Ishikawa (cell line): ENCODE results near the gene SLIT2.
A peak's percentile ranks its signal among the peaks of the same experiment; 100 is the strongest.

ENCODE experiments used
- CEBPB ChIP-seq: IDR thresholded peaks from 2 replicates; pipeline ENCODE4 v1.6.1; 2012
- CREB1 ChIP-seq: IDR thresholded peaks from 2 replicates; pipeline ENCODE4 v1.6.1; 2012; ENCODE audit warnings: low read depth
- EGR1 ChIP-seq: IDR thresholded peaks from 2 replicates; pipeline ENCODE4 v1.6.1; 2012
- EP300 ChIP-seq: IDR thresholded peaks from 2 replicates; pipeline ENCODE4 v1.6.1; 2012; ENCODE audit warnings: borderline replicate concordance
- FOXM1 ChIP-seq: IDR thresholded peaks from 2 replicates; pipeline ENCODE4 v1.6.1; 2012; ENCODE audit warnings: low read depth, borderline replicate concordance
- MAX ChIP-seq: IDR thresholded peaks from 2 replicates; pipeline ENCODE4 v1.6.1; 2012
- NFIC ChIP-seq: IDR thresholded peaks from 2 replicates; pipeline ENCODE4 v1.6.1; 2012
- RAD21 ChIP-seq: IDR thresholded peaks from 2 replicates; pipeline ENCODE4 v1.6.1; 2012; ENCODE audit warnings: low read depth
- REST ChIP-seq: IDR thresholded peaks from 2 replicates; pipeline ENCODE4 v1.6.1; 2012; ENCODE audit warnings: low read depth, mild to moderate bottlenecking
- TAF1 ChIP-seq: IDR thresholded peaks from 2 replicates; pipeline ENCODE4 v1.6.1; 2012; ENCODE audit warnings: low read depth, mild to moderate bottlenecking
- TCF12 ChIP-seq: IDR thresholded peaks from 2 replicates; pipeline ENCODE4 v1.6.1; 2012; ENCODE audit warnings: low read depth
- TEAD4 ChIP-seq: IDR thresholded peaks from 2 replicates; pipeline ENCODE4 v1.6.1; 2012
- USF1 ChIP-seq: IDR thresholded peaks from 2 replicates; pipeline ENCODE4 v1.6.1; 2012
- YY1 ChIP-seq: IDR thresholded peaks from 2 replicates; pipeline ENCODE4 v1.6.1; 2012; ENCODE audit warnings: low read depth
- ZBTB7A ChIP-seq: IDR thresholded peaks from 2 replicates; pipeline ENCODE4 v1.6.1; 2012; ENCODE audit warnings: low read depth

Gene SLIT2

GRCh38 chr4:20278195-20278594, 26.5 kb downstream of the SLIT2 start:
- TF ChIP-seq REST (no peak), NFIC (no peak), FOXM1 (no peak), MAX (no peak), TCF12 (no peak), ZBTB7A (no peak), TEAD4 (no peak), TAF1 (no peak), RAD21 (no peak), USF1 (no peak)

GRCh38 chr4:20279381-20279780, 27.7 kb downstream of the SLIT2 start:
- TF ChIP-seq FOXM1, result no peak

GRCh38 chr4:20281453-20281852, 29.7 kb downstream of the SLIT2 start:
- TF ChIP-seq ZBTB7A (no peak), TEAD4 (peak; percentile 50; the same call in 1 of the 2 replicates), YY1 (no peak), EGR1 (no peak), TCF12 (no peak)

- no peak for TF ChIP-seq EGR1
- TF ChIP-seq CEBPB, result no peak; the same call in 1 of the 2 replicates
- TF ChIP-seq TAF1, result no peak
- TF ChIP-seq TEAD4, result 0 out of 2 replicates have a peak, but pooled peaks have one; percentile 29
- TF ChIP-seq REST, result no peak
- TF ChIP-seq YY1, result no peak
- TF ChIP-seq CREB1, result no peak
- no peak for TF ChIP-seq RAD21
- TF ChIP-seq USF1, result no peak
- 0 out of 2 replicates have a peak, but pooled peaks have one; percentile 24 for TF ChIP-seq MAX
- TF ChIP-seq TCF12, result no peak
- TF ChIP-seq FOXM1, result no peak
- no peak for TF ChIP-seq NFIC
- TF ChIP-seq ZBTB7A, result no peak
- TF ChIP-seq EP300, result no peak; the same call in 1 of the 2 replicates
These were observed 31.3 kb downstream of the SLIT2 start for GRCh38 chr4:20283039-20283438.

GRCh38 chr4:20284990-20285389, 33.3 kb downstream of the SLIT2 start:
- TF ChIP-seq EP300 (no peak), FOXM1 (no peak), USF1 (no peak), ZBTB7A (no peak), CREB1 (no peak), YY1 (no peak), TCF12 (no peak), EGR1 (no peak), RAD21 (no peak), MAX (no peak), CEBPB (no peak), TAF1 (no peak), NFIC (no peak), TEAD4 (no peak), REST (no peak)
